Osteocyte (in vitro differentiated cells): ENCODE results near the gene PLCB4. TPM values are rescaled to one million over a fixed set of nuclear protein-coding genes. Genes with fewer than 3 reads are reported as not detected.
A peak's percentile ranks its signal among the peaks of the same experiment; 100 is the strongest.

ENCODE experiments used
- DNase-seq: peaks from one replicate; pipeline ENCODE4 v3.0.0; 2021; ENCODE audit warnings: mixed read lengths; ENCODE audit not compliant: unreplicated experiment; ENCODE audit errors: extremely low spot score
- H3K27ac Mint-ChIP-seq: one replicate; pipeline ENCODE4 v1.8.0; 2021; ENCODE audit warnings: mild to moderate bottlenecking, mixed read lengths; ENCODE audit not compliant: unreplicated experiment
- H3K27me3 Mint-ChIP-seq: one replicate; pipeline ENCODE4 v1.8.0; 2021; ENCODE audit warnings: mixed read lengths; ENCODE audit not compliant: unreplicated experiment
- H3K36me3 Mint-ChIP-seq: one replicate; pipeline ENCODE4 v1.8.0; 2021; ENCODE audit warnings: mixed read lengths; ENCODE audit not compliant: unreplicated experiment
- H3K4me1 Mint-ChIP-seq: one replicate; pipeline ENCODE4 v1.8.0; 2021; ENCODE audit warnings: mixed read lengths; ENCODE audit not compliant: unreplicated experiment
- H3K4me3 Mint-ChIP-seq: one replicate; pipeline ENCODE4 v1.8.0; 2021; ENCODE audit warnings: mild to moderate bottlenecking, moderate library complexity, mixed read lengths; ENCODE audit not compliant: unreplicated experiment
- H3K9me3 Mint-ChIP-seq: one replicate; pipeline ENCODE4 v1.8.0; 2021; ENCODE audit warnings: mixed read lengths; ENCODE audit not compliant: unreplicated experiment
- CTCF ChIP-seq: fragments of 200-600 bp; sonication (generic); IDR thresholded peaks from 2 replicates; pipeline ENCODE4 v1.5.0; 2021; ENCODE audit warnings: antibody characterized with exemption, mild to moderate bottlenecking, moderate library complexity
- long read RNA-seq: library from polyadenylated mRNA; unstranded; transcript quantifications from one replicate; pipeline ENCODE4 v2.0.0, GENCODE V29; 2021
- total RNA-seq: library from RNA; stranded (reverse); gene quantifications from 2 replicates; pipeline ENCODE4 v1.2.1, GENCODE V29; 2021

Gene PLCB4
- total RNA-seq, result 5.1 and 5.3 TPM in 2 replicates
- long read RNA-seq, partial matches to known transcripts, result 4 of 8 reads
- long read RNA-seq, other reads (novel, unspliced or antisense), result 4 of 8 reads

DNA sequence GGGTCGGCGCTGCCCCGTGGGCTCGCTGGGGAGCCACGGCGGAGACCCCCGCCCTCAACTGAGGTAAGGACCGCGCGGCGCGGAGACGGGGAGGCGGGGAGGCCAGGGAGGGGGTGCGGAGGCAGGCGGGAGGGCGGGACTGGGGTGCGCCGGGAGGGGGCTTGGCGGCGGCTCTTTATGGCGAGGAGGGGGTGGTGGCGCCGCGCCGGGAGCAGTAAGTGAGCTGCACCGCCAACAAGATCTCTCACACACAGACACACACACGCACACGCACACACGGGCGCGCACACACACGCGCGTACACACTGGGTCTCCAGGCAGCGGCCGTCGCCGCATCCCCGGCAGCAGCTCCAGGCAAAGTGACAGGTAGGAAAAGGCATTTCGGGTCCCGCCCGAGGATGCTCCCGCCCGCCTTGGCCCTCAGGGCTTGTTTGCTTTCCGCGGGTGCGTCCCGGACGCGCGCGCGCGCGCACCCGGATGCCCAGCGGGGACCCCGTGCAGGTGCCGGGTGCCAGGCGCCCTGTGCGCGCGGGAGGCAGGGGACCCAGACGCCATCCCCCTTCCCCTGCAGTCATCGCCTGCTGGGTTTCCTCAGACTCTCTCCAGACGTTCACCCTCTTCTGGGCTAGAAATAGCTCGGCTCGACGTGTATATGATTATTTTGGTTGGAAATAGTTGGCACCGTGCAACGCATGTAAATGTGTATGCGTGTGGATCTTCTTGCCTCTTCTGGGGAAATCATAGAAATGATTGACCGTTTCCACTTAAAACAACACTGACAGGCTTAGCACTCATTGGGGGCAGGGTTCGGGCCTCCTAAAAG lies at the start of gene PLCB4:
PLCB4 (plus strand) TSS at position 247 of the 823 bp plus-strand sequence. CDS start 238,728 bp downstream, outside the sequence.
- DNase-seq, result no peak
- H3K4me1 Mint-ChIP-seq, result peaks cover 44% of the 10 kb centered on the region

DNA sequence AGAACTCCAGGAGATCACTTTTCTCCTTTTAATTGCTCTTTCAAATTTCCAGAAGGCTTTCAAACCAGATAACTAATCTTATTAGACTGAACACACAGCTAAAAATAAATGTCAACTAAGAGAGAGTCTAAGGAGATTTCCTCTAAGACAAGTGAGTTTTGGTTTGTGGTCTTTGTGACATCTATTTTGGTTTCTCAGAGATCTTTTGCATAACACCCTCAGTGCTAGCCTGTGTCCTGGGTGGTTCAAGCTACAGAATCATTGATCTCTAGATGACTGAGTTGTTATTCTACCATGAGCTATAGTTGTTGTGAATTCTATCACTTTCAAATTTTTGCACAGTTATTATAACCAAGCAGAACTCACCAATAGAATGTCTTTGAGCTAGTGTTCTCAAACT lies 49.1 kb upstream of the PLCB4 start:
- Mint-ChIP-seq H3K9me3 (no peaks in the 10 kb centered on the region), H3K36me3 (no peaks in the 10 kb centered on the region), H3K4me1 (peaks cover 19% of the 10 kb centered on the region), H3K4me3 (no peak overlapping the region), H3K27ac (no peak overlapping the region), H3K27me3 (no peaks in the 10 kb centered on the region)
- DNase-seq, result no peak
- TF ChIP-seq CTCF, result no peak

More for the DNA sequence above, at the start of gene PLCB4:
- TF ChIP-seq CTCF, result no peak
- no peaks in the 10 kb centered on the region for H3K36me3 Mint-ChIP-seq
- peak within 1 kb of the TSS; percentile 85 for H3K4me3 Mint-ChIP-seq
- no peaks in the 10 kb centered on the region for H3K27me3 Mint-ChIP-seq
- H3K27ac Mint-ChIP-seq, result peak within 1 kb of the TSS; percentile 89
- H3K9me3 Mint-ChIP-seq, result no peaks in the 10 kb centered on the region

- no peak for DNase-seq
- H3K36me3 Mint-ChIP-seq, result no peaks in the 10 kb centered on the region
- no peak overlapping the region for H3K27ac Mint-ChIP-seq
- H3K9me3 Mint-ChIP-seq, result no peaks in the 10 kb centered on the region
- H3K27me3 Mint-ChIP-seq, result no peaks in the 10 kb centered on the region
- no peak for TF ChIP-seq CTCF
- no peak overlapping the region for H3K4me3 Mint-ChIP-seq
- H3K4me1 Mint-ChIP-seq, result peaks cover 23% of the 10 kb centered on the region
These were observed 47.7 kb upstream of the PLCB4 start for GRCh38 chr20:9021216-9021615.

DNA sequence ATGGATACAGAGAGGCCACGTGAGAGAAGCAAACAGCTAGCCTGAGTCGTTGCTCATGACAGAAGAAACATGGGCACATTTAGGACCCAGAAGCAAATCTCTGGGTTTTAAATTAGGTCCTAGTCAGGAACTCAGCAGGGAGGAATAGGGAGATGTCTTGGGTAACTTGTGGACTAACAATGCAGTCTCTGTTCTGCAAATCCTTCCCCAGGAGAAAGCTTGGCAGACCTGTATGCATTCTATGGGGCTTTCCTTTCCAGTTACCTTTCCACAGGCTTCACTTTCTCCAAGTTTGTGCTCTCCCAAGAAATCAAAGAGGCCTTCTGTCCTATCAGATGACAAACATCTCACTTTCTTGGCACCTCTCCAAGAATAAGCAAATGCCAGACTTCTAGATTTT lies 47.2 kb upstream of the PLCB4 start:
- no peak for TF ChIP-seq CTCF
- DNase-seq, result no peak
- no peak overlapping the region for H3K4me3 Mint-ChIP-seq
- no peak overlapping the region for H3K27ac Mint-ChIP-seq
- H3K9me3 Mint-ChIP-seq, result no peaks in the 10 kb centered on the region
- peaks cover 19% of the 10 kb centered on the region for H3K4me1 Mint-ChIP-seq
- no peaks in the 10 kb centered on the region for H3K27me3 Mint-ChIP-seq
- no peaks in the 10 kb centered on the region for H3K36me3 Mint-ChIP-seq

DNA sequence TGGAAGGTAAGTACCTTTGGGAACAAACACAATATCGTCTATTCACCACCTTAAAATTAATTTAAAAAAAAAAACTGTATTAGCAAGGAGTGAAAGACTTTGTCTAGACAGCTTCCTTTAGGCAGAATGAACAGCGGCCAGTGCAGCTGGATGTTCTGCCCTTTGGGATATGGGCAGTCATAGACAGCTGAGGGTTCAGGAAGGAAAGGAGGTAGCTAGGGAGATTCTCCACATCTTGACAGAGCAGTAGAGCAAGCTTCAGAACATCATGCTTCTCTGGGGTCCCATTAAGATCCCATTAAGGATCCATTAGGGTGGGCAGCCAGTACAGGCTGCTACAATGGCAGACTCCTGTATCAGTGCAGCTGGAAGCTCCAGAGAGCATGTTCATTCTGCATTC lies 46.5 kb upstream of the PLCB4 start:
- Mint-ChIP-seq H3K9me3 (no peaks in the 10 kb centered on the region), H3K27ac (no peak overlapping the region), H3K4me1 (peaks cover 17% of the 10 kb centered on the region)

More for the DNA sequence above, 46.5 kb upstream of the PLCB4 start:
- no peaks in the 10 kb centered on the region for H3K27me3 Mint-ChIP-seq
- no peaks in the 10 kb centered on the region for H3K36me3 Mint-ChIP-seq
- DNase-seq, result no peak
- no peak overlapping the region for H3K4me3 Mint-ChIP-seq
- TF ChIP-seq CTCF, result no peak
